B cell (primary cell): ENCODE measurements around the gene TIMMDC1. TPM values are rescaled to one million over a fixed set of nuclear protein-coding genes. Genes with fewer than 3 reads are reported as not detected.

Source experiments
- ATAC-seq: fragments of 200-7000 bp; cut with Tn5 transposase; one replicate; pipeline ENCODE4 v1.10.0; 2021; ENCODE audit warnings: low read depth, mild to moderate bottlenecking, moderate number of reproducible peaks, moderate library complexity
- CTCF ChIA-PET: fragments of 350-600 bp; sonication (Branson Sonifier 250); formaldehyde crosslinking; loops from one replicate; lab custom pipeline; 2021; ENCODE audit warnings: antibody characterized with exemption, inconsistent platforms; lab: Charles Lee
- POLR2A ChIA-PET: fragments of 350-600 bp; sonication (Branson Sonifier 250); formaldehyde crosslinking; loops from one replicate; lab custom pipeline; 2021; ENCODE audit warnings: antibody characterized with exemption; lab: Charles Lee
- DNase-seq: peaks from one replicate; pipeline ENCODE4 v3.0.0; 2013
- H2AFZ ChIP-seq: 2 replicates; pipeline ENCODE4 v1.6.1; 2012; ENCODE audit warnings: mild to moderate bottlenecking, low read depth, low read length; ENCODE audit not compliant: insufficient read depth, poor library complexity, severe bottlenecking
- H3K27ac ChIP-seq, 2 donors: 1 replicate in 1 of 2; 2 replicates in 1 of 2; pipeline ENCODE4 v1.5.1; 2012 to 2013; ENCODE audit warnings: low read length in 2 of 2, mild to moderate bottlenecking in 2 of 2, moderate library complexity in 1 of 2
- H3K27me3 ChIP-seq, 4 experiments: fragments of 200-600 bp in 1 of 4; sonication (generic) in 1 of 4; replicated peaks in 1 of 4; 1 replicate in 2 of 4; 2 replicates in 2 of 4; pipeline versions ENCODE4 v1.6.1 to v1.7.0; 2013 to 2016; ENCODE audit warnings: low read length in 3 of 4, mild to moderate bottlenecking in 2 of 4, mixed read lengths in 1 of 4, moderate library complexity in 1 of 4; ENCODE audit not compliant: insufficient read depth in 4 of 4, control insufficient read depth in 3 of 4; ENCODE audit errors: control extremely low read depth in 1 of 4
- H3K36me3 ChIP-seq, 2 experiments: replicated peaks in 1 of 2; 1 replicate in 1 of 2; 2 replicates in 1 of 2; pipeline versions ENCODE4 v1.6.1 to v1.7.1; 2013; ENCODE audit warnings: low read length in 1 of 2; ENCODE audit not compliant: insufficient read depth in 2 of 2, control insufficient read depth in 1 of 2; ENCODE audit errors: control extremely low read depth in 1 of 2, extremely low read depth in 1 of 2
- H3K4me1 ChIP-seq, 2 donors: fragments of 200-600 bp in 1 of 2; sonication (generic) in 1 of 2; 1 replicate in 1 of 2; 2 replicates in 1 of 2; pipeline versions ENCODE4 v1.5.1 to v1.6.1; 2013 to 2017; ENCODE audit warnings: low read length in 2 of 2; ENCODE audit not compliant: control insufficient read depth in 2 of 2, insufficient read depth in 2 of 2
- H3K4me2 ChIP-seq: replicated peaks from 2 replicates; pipeline ENCODE3; 2012; ENCODE audit warnings: mild to moderate bottlenecking, low read depth, low read length; ENCODE audit not compliant: poor library complexity, severe bottlenecking
- H3K4me3 ChIP-seq, 5 experiments: fragments of 200-600 bp in 1 of 5; sonication (generic) in 1 of 5; 1 replicate in 3 of 5; 2 replicates in 2 of 5; pipeline versions ENCODE4 v1.5.1 to v1.7.0; 2011 to 2016; ENCODE audit warnings: low read length in 4 of 5, mild to moderate bottlenecking in 4 of 5, low read depth in 2 of 5, control low read depth in 1 of 5, moderate library complexity in 1 of 5; ENCODE audit not compliant: insufficient read depth in 1 of 5; ENCODE audit errors: control extremely low read depth in 1 of 5, extremely low read depth in 1 of 5
- H3K79me2 ChIP-seq: fragments of 200-600 bp; sonication (generic); one replicate; pipeline ENCODE4 v1.6.0; 2016; ENCODE audit warnings: low read length; ENCODE audit not compliant: control insufficient read depth, insufficient read depth
- H3K9ac ChIP-seq: fragments of 200-600 bp; sonication (generic); 2 replicates; pipeline ENCODE4 v1.6.1; 2017; ENCODE audit warnings: mild to moderate bottlenecking, low read length, moderate library complexity
- H3K9me3 ChIP-seq, 3 donors: one replicate each; pipeline versions ENCODE4 v1.6.1 to v1.7.1; 2013; ENCODE audit warnings: low read length in 2 of 3; ENCODE audit not compliant: control insufficient read depth in 2 of 3, insufficient read depth in 1 of 3; ENCODE audit errors: control extremely low read depth in 1 of 3
- H4K20me1 ChIP-seq: 2 replicates; pipeline ENCODE4 v1.6.0; 2012; ENCODE audit warnings: mild to moderate bottlenecking, low read length; ENCODE audit not compliant: insufficient read depth, control insufficient read depth, poor library complexity, severe bottlenecking
- H3K27ac Mint-ChIP-seq: one replicate; pipeline ENCODE4 v1.8.0; 2021; ENCODE audit warnings: mixed read lengths
- H3K27me3 Mint-ChIP-seq: one replicate; pipeline ENCODE4 v1.8.0; 2021; ENCODE audit warnings: mixed read lengths
- H3K4me1 Mint-ChIP-seq: one replicate; pipeline ENCODE4 v1.8.0; 2021; ENCODE audit warnings: mixed read lengths
- H3K4me3 Mint-ChIP-seq: one replicate; pipeline ENCODE4 v1.8.0; 2021; ENCODE audit warnings: mixed read lengths
- H3K9me3 Mint-ChIP-seq: one replicate; pipeline ENCODE4 v1.8.0; 2022; ENCODE audit warnings: mixed read lengths; ENCODE audit not compliant: insufficient read depth
- CTCF ChIP-seq: fragments of 200-600 bp; IDR thresholded peaks from one replicate; pipeline ENCODE4 v1.8.0; 2022; ENCODE audit warnings: antibody characterized with exemption, mild to moderate bottlenecking
- EZH2 ChIP-seq: IDR thresholded peaks from 2 replicates; pipeline ENCODE4 v1.6.1; 2012; ENCODE audit warnings: borderline replicate concordance, low read depth, mild to moderate bottlenecking, moderate library complexity, low read length; ENCODE audit not compliant: insufficient read depth, poor library complexity, severe bottlenecking
- WGBS: methylation state at CpG from one replicate; pipeline ENCODE4 v1.1.5; 2013; ENCODE audit warnings: missing lambda C conversion rate; ENCODE audit not compliant: insufficient coverage; 5-methylcytosine and 5-hydroxymethylcytosine counted together
- intact Hi-C: fragments of 100-400 bp; cut with micrococcal nuclease; formaldehyde crosslinking; loops from one replicate; pipeline ENCODE4 v1.10.0; 2022
- polyA plus RNA-seq: library from polyadenylated mRNA; depleted of rRNA; stranded (reverse); fragments of >200 nt; gene quantifications from 2 replicates; pipeline ENCODE4 v1.2.3, GENCODE V29; 2012
- total RNA-seq, 2 donors: library from RNA; stranded (reverse); fragments of 120-200 nt in 1 of 2; gene quantifications; 1 replicate in 1 of 2; 2 replicates in 1 of 2; pipeline versions ENCODE4 v1.2.3 to v1.2.4, GENCODE V29; 2013 to 2022

TIMMDC1 gene
- total and polyA plus RNA-seq, 2 donors (not counting 1 experiment from before 2014, with no cell fraction given) = 50.5 to 58.5 TPM

- POLR2A ChIA-PET = no interaction called here
- H3K9ac ChIP-seq = no peak overlapping the region
- no peaks in the 10 kb centered on the region for H3K79me2 ChIP-seq
- Mint-ChIP-seq H3K4me1 (peaks cover 10% of the 10 kb centered on the region), H3K9me3 (no peaks in the 10 kb centered on the region), H3K4me3 (no peak overlapping the region), H3K27ac (no peak overlapping the region), H3K27me3 (no peaks in the 10 kb centered on the region)
- H2AFZ ChIP-seq = no peak overlapping the region
- no peak for ATAC-seq
- no peak overlapping the region for H3K4me3 ChIP-seq
- no peak overlapping the region for H3K27ac ChIP-seq
- H3K4me2 ChIP-seq = no peak overlapping the region
- CTCF ChIA-PET = interaction anchor here (1.0 kb wide), 1 partner anchor 9 kb away, joined by 3 read pairs; no protein-coding TSS in a partner anchor
- H3K9me3 ChIP-seq = no peaks in the 10 kb centered on the region
- peaks cover 3 to 8% of the 10 kb centered on the region in 2 donors for H3K4me1 ChIP-seq
- no peaks in the 10 kb centered on the region for H4K20me1 ChIP-seq
- intact Hi-C loops = no loop called here
- WGBS = 100% methylated on average over 1 of the region's 1 CpG
- H3K27me3 ChIP-seq = no peaks in the 10 kb centered on the region
- DNase-seq = no peak
- H3K36me3 ChIP-seq = no peaks in the 10 kb centered on the region
- TF ChIP-seq EZH2 (no peak), CTCF (no peak)
These were observed 72.9 kb downstream of the TIMMDC1 start for GRCh38 chr3:119571230-119571629.

GRCh38 chr3:119571688-119572087 lies 73.3 kb downstream of the TIMMDC1 start:
- no peak overlapping the region for H3K4me3 Mint-ChIP-seq
- H3K9me3 Mint-ChIP-seq = no peaks in the 10 kb centered on the region
- H3K27me3 Mint-ChIP-seq = no peaks in the 10 kb centered on the region
- no peak overlapping the region for H3K27ac ChIP-seq
- ATAC-seq = no peak
- H3K4me3 ChIP-seq = no peak overlapping the region
- no peak overlapping the region for H3K9ac ChIP-seq
- 95% methylated on average over 5 of the region's 5 CpGs for WGBS
- CTCF ChIA-PET = interaction anchor here (1.0 kb wide), 1 partner anchor 9 kb away, joined by 3 read pairs; no protein-coding TSS in a partner anchor
- H3K4me1 ChIP-seq = peaks cover 3 to 8% of the 10 kb centered on the region in 2 donors
- H3K9me3 ChIP-seq = no peaks in the 10 kb centered on the region
- H3K36me3 ChIP-seq = no peaks in the 10 kb centered on the region
- H3K79me2 ChIP-seq = no peaks in the 10 kb centered on the region
- no peaks in the 10 kb centered on the region for H3K27me3 ChIP-seq
- TF ChIP-seq EZH2 (no peak), CTCF (no peak)
- POLR2A ChIA-PET = no interaction called here
- H4K20me1 ChIP-seq = no peaks in the 10 kb centered on the region
- H3K27ac Mint-ChIP-seq = no peak overlapping the region
- H3K4me1 Mint-ChIP-seq = peaks cover 6% of the 10 kb centered on the region
- intact Hi-C loops = no loop called here
- no peak for DNase-seq
- no peak overlapping the region for H3K4me2 ChIP-seq
- H2AFZ ChIP-seq = no peak overlapping the region

Other genes with a start within 250 kb of the TIMMDC1 start
- 7.8 and 8.3 TPM in 2 replicates for gene ARHGAP31, start 204.2 kb upstream of the TIMMDC1 start, total RNA-seq
- gene ARHGAP31, start 204.2 kb upstream of the TIMMDC1 start, polyA plus RNA-seq = 1.6 and 3.5 TPM in 2 replicates
- 39.9 and 50.3 TPM in 2 replicates for gene TMEM39A, start 34.9 kb upstream of the TIMMDC1 start, total RNA-seq
- 8.5 and 11.0 TPM in 2 replicates for gene TMEM39A, start 34.9 kb upstream of the TIMMDC1 start, polyA plus RNA-seq
- gene POGLUT1, start 29.6 kb upstream of the TIMMDC1 start, total RNA-seq = 37.2 and 40.7 TPM in 2 replicates
- gene POGLUT1, start 29.6 kb upstream of the TIMMDC1 start, polyA plus RNA-seq = 13.1 and 14.5 TPM in 2 replicates
- gene CD80, start 61.1 kb downstream of the TIMMDC1 start, total RNA-seq = 26.5 and 28.0 TPM in 2 replicates
- gene CD80, start 61.1 kb downstream of the TIMMDC1 start, polyA plus RNA-seq = 9.3 and 15.0 TPM in 2 replicates
- 18.8 and 24.5 TPM in 2 replicates for gene ADPRH, start 80.9 kb downstream of the TIMMDC1 start, total RNA-seq
- gene ADPRH, start 80.9 kb downstream of the TIMMDC1 start, polyA plus RNA-seq = 8.0 and 10.0 TPM in 2 replicates
- 0.27 and 0.58 TPM in 2 replicates for gene PLA1A, start 99.3 kb downstream of the TIMMDC1 start, total RNA-seq
- 0.28 TPM in 1 of 2 replicates, not detected in the other for gene PLA1A, start 99.3 kb downstream of the TIMMDC1 start, polyA plus RNA-seq
- gene POPDC2, start 162.0 kb downstream of the TIMMDC1 start, total RNA-seq = 6.0 and 8.0 TPM in 2 replicates
- 7.5 and 9.5 TPM in 2 replicates for gene POPDC2, start 162.0 kb downstream of the TIMMDC1 start, polyA plus RNA-seq
- gene COX17, start 178.9 kb downstream of the TIMMDC1 start, total RNA-seq = 47.8 and 49.1 TPM in 2 replicates
- gene COX17, start 178.9 kb downstream of the TIMMDC1 start, polyA plus RNA-seq = 20.0 and 33.3 TPM in 2 replicates
- 6.4 and 7.2 TPM in 2 replicates for gene CFAP91, start 204.5 kb downstream of the TIMMDC1 start, total RNA-seq
- 0.33 and 0.48 TPM in 2 replicates for gene CFAP91, start 204.5 kb downstream of the TIMMDC1 start, polyA plus RNA-seq